GM21528 (cell line): ENCODE results near the gene RPH3AL.

Source experiments
- ATAC-seq: cut with Tn5 transposase; IDR thresholded peaks from one replicate; pipeline ENCODE4 v1.9.1; 2021; ENCODE audit warnings: mild to moderate bottlenecking, moderate library complexity; ENCODE audit not compliant: unreplicated experiment, low FRiP score

RPH3AL gene, protein sequence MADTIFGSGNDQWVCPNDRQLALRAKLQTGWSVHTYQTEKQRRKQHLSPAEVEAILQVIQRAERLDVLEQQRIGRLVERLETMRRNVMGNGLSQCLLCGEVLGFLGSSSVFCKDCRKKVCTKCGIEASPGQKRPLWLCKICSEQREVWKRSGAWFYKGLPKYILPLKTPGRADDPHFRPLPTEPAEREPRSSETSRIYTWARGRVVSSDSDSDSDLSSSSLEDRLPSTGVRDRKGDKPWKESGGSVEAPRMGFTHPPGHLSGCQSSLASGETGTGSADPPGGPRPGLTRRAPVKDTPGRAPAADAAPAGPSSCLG

DNA sequence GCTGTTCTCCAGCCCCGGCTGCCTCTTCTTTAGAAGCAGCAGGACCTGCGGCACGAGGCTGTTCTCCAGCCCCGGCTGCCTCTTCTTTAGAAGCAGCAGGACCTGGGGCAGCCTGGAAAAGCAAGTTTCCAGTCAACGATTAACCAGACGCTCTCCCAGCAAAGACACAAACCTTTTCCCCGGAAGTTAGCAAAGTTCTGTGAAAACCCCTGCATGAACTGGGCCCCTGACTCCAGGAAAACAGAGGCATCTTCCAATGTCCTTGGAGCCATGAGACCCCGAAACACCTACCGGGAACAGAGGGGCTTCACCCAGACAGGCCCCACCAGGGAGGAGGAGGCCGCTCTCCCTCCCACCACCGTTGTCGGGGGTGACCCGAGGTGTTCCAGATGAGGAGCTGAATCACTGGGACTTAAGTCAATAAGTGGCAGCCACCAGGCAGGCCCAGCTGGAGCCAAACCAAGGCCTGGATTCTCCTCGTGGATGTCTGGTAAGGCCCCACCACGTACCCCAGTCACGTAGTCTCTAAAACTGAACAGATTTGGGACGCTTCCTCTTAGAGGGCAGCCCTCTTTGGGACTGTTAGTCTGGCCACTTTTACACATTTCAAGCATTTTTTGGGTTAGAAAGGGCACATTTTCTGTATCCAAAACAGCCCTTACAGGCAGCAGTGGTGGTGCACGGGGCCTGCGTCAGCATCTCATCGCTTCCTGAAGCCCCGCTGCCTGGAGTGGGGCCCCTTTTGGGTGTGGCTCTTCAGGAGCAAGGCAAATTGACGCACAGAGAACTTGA lies at the start of gene RPH3AL:
Gene RPH3AL, minus strand, starts transcription at position 387 of the 792 bp plus-strand sequence. CDS start 25,264 bp downstream, outside the sequence.
- ATAC-seq: no peak

GRCh38 chr17:400257-400656 lies 47.6 kb upstream of the RPH3AL start:
- ATAC-seq: no peak

DNA sequence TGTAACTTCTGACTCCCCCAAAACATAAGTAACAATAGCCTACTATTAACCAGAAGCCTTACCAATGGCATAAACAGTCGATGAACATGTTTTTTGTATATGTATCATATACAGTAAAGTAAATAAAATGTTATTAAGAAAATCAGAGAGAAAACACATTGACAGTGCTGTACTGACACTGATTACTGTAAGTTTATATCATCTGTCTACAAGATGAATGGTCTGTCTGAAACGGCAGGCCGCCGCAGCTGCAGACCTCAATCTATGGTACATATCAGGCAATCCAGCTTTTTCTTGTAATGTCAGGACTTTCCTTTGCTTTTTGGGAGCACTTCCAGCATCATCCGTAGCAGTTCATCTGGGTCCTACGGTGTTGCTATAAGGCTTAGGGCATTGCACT lies 44.2 kb upstream of the RPH3AL start:
- no peak for ATAC-seq

DNA sequence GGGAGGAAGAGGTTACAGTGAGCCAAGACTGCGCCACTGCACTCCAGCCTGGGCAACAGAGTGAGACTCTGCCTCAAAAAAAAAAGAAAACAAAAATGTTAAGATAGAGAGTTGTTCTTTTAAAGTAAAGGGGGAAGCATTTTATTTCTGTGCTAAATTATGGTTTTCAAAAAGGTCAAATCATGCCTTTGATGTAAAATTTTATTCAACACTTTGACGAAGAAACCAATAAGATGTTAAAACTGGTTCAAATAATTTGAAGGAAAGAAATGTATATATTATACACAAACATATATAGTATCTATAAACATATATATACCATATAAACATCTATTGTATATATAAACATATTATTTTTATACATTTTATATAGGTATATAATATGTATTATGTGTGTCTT lies 43.4 kb upstream of the RPH3AL start:
- ATAC-seq: no peak

GRCh38 chr17:395179-395578 lies 42.6 kb upstream of the RPH3AL start:
- no peak for ATAC-seq

- ATAC-seq: no peak
These were observed 42.1 kb upstream of the RPH3AL start for GRCh38 chr17:394718-395095.

DNA sequence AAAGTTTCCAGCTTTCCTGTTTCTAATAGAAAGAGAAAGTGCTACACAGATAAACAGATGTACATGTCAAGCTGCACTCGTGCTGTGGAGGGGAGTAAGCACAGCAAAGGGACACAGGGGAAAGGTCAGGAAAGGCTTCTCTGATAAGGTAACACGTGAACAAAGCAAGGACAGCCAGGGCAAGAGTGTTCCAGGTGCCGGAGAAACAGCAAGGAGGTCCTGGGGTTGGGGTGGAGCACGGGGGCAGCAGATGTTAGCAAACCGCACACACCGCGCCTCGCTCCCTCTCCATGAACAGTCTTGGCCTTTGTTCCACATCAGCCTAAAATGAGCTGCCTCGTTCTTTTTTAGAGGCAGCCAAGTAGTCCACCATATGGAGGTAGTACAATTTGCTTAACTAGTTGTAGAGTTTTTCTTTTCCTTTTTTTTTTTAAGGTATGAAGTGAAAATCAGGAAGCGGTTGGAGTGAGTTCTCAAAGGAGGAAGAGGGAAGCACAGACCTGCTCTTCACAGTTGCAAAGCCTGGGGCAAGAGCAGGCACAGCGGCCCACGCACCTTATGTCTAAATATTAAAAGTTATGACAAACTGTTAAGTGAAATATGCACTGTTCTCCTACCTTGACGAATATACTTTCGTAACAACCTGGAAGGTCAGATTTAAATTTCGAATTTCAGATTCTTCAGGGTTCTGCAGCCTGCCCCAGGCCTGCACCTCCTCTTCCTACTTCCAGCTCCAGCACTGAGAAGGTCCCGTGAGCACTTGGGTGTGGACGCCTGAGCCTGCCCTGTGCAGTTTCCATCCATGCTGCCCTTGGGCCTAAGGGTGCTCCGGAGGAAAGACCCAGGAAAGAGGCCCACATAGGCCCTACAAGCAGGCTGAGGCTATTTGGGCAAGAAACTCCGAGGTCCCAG lies 41.5 kb upstream of the RPH3AL start:
- ATAC-seq: no peak

DNA sequence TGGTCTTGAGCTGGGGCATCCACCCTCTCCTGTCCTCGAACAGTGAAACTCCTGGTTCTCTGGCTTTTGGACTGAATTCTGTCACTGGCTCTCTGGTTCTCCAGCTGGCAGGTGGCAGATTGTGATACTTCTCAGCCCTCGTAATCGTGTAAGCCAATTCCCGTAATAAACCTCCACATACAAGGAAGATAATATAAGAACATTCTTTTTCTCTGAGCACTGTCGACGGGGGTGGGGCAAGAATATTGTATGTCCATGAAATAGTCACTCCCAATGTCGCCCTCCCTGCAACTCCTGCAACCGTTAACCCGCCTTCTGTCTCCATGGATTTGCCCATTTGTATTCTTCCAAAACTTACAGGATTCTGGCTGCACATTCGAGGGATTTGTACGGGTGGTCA lies 39.2 kb upstream of the RPH3AL start:
- no peak for ATAC-seq

DNA sequence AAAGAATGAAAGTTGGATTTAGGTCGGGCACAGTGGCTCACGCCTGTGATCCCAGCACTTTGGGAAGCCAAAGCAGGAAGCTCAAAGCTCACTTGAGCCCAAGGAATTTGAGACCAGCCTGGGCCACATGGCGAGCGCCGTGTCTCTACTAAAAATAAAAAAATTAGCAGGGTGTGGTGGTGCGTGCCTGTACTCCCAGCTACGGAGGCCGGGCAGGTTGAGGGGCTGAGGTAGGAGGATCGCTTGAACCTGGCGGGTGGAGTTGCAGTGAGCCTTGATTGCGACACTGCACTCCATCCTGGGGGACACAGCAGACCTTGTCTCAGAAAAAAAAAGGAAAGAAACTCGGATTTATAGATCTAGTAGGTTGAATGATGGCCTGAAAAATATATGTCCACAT lies 37.4 kb upstream of the RPH3AL start:
- ATAC-seq: no peak

- ATAC-seq: no peak
These were observed 35.5 kb upstream of the RPH3AL start for GRCh38 chr17:388087-388486.

- no peak for ATAC-seq
These were observed 33.7 kb upstream of the RPH3AL start for GRCh38 chr17:386141-386876.

DNA sequence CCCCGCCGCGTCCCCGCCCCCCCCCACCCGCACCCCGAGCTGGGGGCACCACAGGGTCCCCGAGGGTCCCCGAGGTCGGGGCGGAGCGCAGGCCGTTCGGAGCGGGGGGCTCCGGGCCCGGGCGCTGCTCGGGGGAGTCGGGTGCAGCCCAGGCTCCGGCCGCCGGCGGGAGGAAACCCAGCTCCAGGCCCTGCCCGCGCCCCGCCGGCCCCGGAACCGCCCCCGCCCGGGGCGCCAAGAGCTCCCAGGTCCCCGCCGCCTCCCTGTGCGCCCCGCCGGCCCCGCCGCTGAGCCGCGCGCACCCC lies 33.2 kb upstream of the RPH3AL start:
- ATAC-seq: no peak

- ATAC-seq: no peak
These were observed 32.7 kb upstream of the RPH3AL start for GRCh38 chr17:385178-385835.

GRCh38 chr17:384622-385177 lies 32.1 kb upstream of the RPH3AL start:
- ATAC-seq: no peak

DNA sequence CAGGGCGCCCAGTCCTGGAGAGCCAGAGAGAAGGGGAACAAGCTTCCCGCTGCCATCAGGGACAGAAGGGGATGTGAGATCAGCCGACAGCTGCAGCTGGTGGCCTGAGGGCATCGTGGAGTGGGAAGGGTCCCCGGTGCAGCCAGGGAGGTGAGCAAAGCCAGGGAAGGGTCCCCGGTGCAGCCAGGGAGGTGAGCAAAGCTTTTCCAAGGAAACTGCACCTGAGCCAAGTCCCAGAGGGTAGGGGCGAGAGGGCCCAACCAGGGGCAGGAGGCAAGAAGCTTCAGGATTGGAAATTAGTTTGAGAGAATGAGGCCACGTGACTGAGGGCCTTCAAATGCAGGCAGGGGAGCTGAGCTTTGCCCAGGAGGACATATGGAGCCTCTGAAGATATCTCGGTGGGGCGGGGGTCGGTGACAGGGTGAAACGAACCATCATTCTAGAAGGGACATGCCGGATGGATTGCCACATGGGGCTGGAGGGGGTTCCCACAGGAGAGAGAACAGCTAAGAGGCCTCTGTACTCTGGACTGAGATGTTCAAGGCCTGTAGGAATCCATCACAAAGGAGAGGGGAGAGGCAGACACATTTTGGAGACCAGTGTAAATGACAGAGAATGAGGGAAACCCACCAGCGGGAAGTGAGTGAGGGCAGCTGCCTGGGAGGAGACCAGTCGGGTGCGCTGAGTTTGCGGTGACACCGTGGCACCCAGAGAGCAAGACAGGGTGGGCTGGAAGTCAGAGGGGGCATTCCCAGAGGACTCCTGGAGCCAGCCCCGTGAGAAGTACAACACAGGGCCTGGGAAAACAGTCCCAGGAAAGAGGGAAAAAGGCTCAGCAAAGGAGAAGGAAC lies 31.4 kb upstream of the RPH3AL start:
- no peak for ATAC-seq

GRCh38 chr17:382644-383533 lies 30.3 kb upstream of the RPH3AL start:
- no peak for ATAC-seq

- ATAC-seq: no peak
These were observed 29.5 kb upstream of the RPH3AL start for GRCh38 chr17:381941-382643.
